Measurements from ENCODE around the gene CACNA1I.

DNA sequence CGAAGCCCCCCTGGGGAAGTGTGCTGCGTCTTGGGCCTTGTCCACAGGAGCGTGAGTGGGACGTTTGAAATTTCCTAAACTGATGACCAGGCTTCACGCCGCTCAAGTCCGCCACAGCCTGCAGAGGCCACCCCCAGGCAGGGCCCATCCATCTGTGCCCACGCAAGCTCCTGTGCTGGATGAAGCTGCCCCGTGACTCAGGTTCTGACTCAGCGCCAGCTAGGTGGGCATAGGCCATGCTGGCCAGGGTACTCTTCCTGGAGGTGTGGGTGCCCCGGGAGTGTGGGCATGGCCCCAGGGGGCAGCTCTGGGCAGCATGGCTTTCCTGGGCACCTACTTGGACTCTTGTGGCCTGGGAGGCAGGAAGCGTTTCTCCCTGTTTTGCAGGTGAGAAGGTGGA is 134.8 kb downstream of the CACNA1I start:
- TF ChIP-seq, protein P1, sequence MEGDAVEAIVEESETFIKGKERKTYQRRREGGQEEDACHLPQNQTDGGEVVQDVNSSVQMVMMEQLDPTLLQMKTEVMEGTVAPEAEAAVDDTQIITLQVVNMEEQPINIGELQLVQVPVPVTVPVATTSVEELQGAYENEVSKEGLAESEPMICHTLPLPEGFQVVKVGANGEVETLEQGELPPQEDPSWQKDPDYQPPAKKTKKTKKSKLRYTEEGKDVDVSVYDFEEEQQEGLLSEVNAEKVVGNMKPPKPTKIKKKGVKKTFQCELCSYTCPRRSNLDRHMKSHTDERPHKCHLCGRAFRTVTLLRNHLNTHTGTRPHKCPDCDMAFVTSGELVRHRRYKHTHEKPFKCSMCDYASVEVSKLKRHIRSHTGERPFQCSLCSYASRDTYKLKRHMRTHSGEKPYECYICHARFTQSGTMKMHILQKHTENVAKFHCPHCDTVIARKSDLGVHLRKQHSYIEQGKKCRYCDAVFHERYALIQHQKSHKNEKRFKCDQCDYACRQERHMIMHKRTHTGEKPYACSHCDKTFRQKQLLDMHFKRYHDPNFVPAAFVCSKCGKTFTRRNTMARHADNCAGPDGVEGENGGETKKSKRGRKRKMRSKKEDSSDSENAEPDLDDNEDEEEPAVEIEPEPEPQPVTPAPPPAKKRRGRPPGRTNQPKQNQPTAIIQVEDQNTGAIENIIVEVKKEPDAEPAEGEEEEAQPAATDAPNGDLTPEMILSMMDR (IDR thresholded peaks at IDR 0.05) = no peak
- no peak for TF ChIP-seq EZH2 (IDR thresholded peaks at IDR 0.05; ENCODE audit: borderline replicate concordance, insufficient read depth, low read depth, low read length, poor library complexity, severe bottlenecking)

All from B cell (primary cell).